HepG2 (cell line): Measurements from ENCODE around the gene SKIC2. TPM values are rescaled to one million over a fixed set of nuclear protein-coding genes. Genes with fewer than 3 reads are reported as not detected.

Experiments used
- CCAR2 ChIP-seq: fragments of 200-400 bp; formaldehyde crosslinking; optimal IDR thresholded peaks from 2 replicates; pipeline ENCODE3; 2018; ENCODE audit warnings: low read depth, mild to moderate bottlenecking, low read length, moderate library complexity
- FOXP1 ChIP-seq, 2 experiments: fragments of 450-650 bp in 1 of 2; IDR thresholded peaks; 2 replicates each; pipeline ENCODE4 v1.6.1; 2017 to 2018; ENCODE audit warnings: antibody characterized with exemption in 1 of 2
- HOXD1 ChIP-seq: sonication (generic); formaldehyde crosslinking; IDR thresholded peaks from 2 replicates; pipeline ENCODE4 v1.5.0; 2020; ENCODE audit warnings: missing genetic modification reagents
- MEF2D ChIP-seq: sonication (generic); formaldehyde crosslinking; IDR thresholded peaks from 2 replicates; pipeline ENCODE4 v1.5.1; 2020; ENCODE audit warnings: mild to moderate bottlenecking, missing genetic modification reagents
- POGZ ChIP-seq: sonication (generic); formaldehyde crosslinking; IDR thresholded peaks from 2 replicates; pipeline ENCODE4 v1.4.0; 2020; ENCODE audit warnings: mild to moderate bottlenecking, missing genetic modification reagents
- RELA ChIP-seq: sonication (generic); formaldehyde crosslinking; IDR thresholded peaks from 2 replicates; pipeline ENCODE4 v1.4.0; 2020; ENCODE audit warnings: missing genetic modification reagents
- SP1 ChIP-seq, 2 experiments: fragments of 450-650 bp in 1 of 2; sonication (generic) in 1 of 2; formaldehyde crosslinking in 1 of 2; IDR thresholded peaks; 2 replicates each; pipeline versions ENCODE4 v1.4.0 to v1.6.1; 2016 to 2020; ENCODE audit warnings: missing genetic modification reagents in 1 of 2
- XBP1 ChIP-seq: sonication (generic); formaldehyde crosslinking; IDR thresholded peaks from 2 replicates; pipeline ENCODE4 v1.5.0; 2020; ENCODE audit warnings: missing genetic modification reagents
- YEATS4 ChIP-seq: sonication (generic); formaldehyde crosslinking; IDR thresholded peaks from 2 replicates; pipeline ENCODE4 v1.4.0; 2020; ENCODE audit warnings: missing genetic modification reagents, borderline replicate concordance
- ZFP36L1 ChIP-seq: sonication (generic); formaldehyde crosslinking; IDR thresholded peaks from 2 replicates; pipeline ENCODE4 v1.8.0; 2022; ENCODE audit warnings: mild to moderate bottlenecking, missing genetic modification reagents, moderate library complexity
- ZNF256 ChIP-seq: sonication (generic); formaldehyde crosslinking; conservative IDR thresholded peaks from 2 replicates; pipeline ENCODE4 v1.4.0; 2020; ENCODE audit warnings: missing genetic modification reagents
- ZNF556 ChIP-seq: sonication (generic); formaldehyde crosslinking; IDR thresholded peaks from 2 replicates; pipeline ENCODE4 v1.4.0; 2020; ENCODE audit warnings: mild to moderate bottlenecking, missing genetic modification reagents, borderline replicate concordance
- ZNF7 ChIP-seq: IDR thresholded peaks from 2 replicates; pipeline ENCODE4 v1.6.1; 2016; ENCODE audit warnings: missing biosample characterization, missing genetic modification reagents
- ZNF766 ChIP-seq: sonication (generic); formaldehyde crosslinking; IDR thresholded peaks from 2 replicates; pipeline ENCODE4 v1.5.0; 2020; ENCODE audit warnings: missing genetic modification reagents, borderline replicate concordance
- polyA plus RNA-seq, 8 experiments: library from polyadenylated mRNA; depleted of rRNA in 3 of 8; stranded (reverse) in 7 of 8; unstranded in 1 of 8; fragments of >200 nt; fragmentation: Illumina TruSeq in 4 of 8; extraction: Trizol in 4 of 8; gene quantifications; 2 replicates each; pipeline versions ENCODE4 v1.2.1 to v1.2.3, GENCODE V29; 2011 to 2016; ENCODE audit warnings: low read depth in 4 of 8, missing spikeins in 1 of 8, mixed read lengths in 1 of 8; ENCODE audit not compliant: insufficient read depth in 1 of 8
- total RNA-seq, 5 experiments: library from RNA; depleted of rRNA; stranded (reverse); fragments of >200 nt; fragmentation: Illumina TruSeq; extraction: Trizol; gene quantifications; 2 replicates each; pipeline ENCODE4 v1.2.3, GENCODE V29; 2016; ENCODE audit warnings: low read depth in 1 of 5
- TF ChIP-seq, protein P1 (sequence below): sonication (generic); formaldehyde crosslinking; IDR thresholded peaks from 2 replicates; pipeline ENCODE4 v1.4.0; 2020; ENCODE audit warnings: low read depth, mild to moderate bottlenecking, missing genetic modification reagents
- TF ChIP-seq, protein P2 (sequence below): sonication (generic); formaldehyde crosslinking; IDR thresholded peaks from 2 replicates; pipeline ENCODE4 v1.4.0; 2020; ENCODE audit warnings: missing genetic modification reagents
- TF ChIP-seq, protein P3 (sequence below): sonication (generic); formaldehyde crosslinking; IDR thresholded peaks from 2 replicates; pipeline ENCODE4 v1.5.1; 2020; ENCODE audit warnings: mild to moderate bottlenecking, missing genetic modification reagents, borderline replicate concordance
- TF ChIP-seq, protein P4 (sequence below): sonication (generic); formaldehyde crosslinking; IDR thresholded peaks from 2 replicates; pipeline ENCODE4 v1.8.0; 2022; ENCODE audit warnings: missing genetic modification reagents, mild to moderate bottlenecking, inconsistent platforms, borderline replicate concordance
- TF ChIP-seq, protein P5 (sequence below): sonication (generic); formaldehyde crosslinking; conservative IDR thresholded peaks from 2 replicates; pipeline ENCODE4 v1.8.0; 2022; ENCODE audit warnings: low read depth, missing genetic modification reagents
- TF ChIP-seq, protein P6 (sequence below): IDR thresholded peaks from 2 replicates; pipeline ENCODE4 v1.6.1; 2016; ENCODE audit warnings: control low read depth

The SKIC2 gene
- total and polyA plus RNA-seq, 2 of the 13 experiments (the other 11 are each of a cell fraction or from before 2014, with no cell fraction given), result 67.1 to 68.4 TPM

DNA sequence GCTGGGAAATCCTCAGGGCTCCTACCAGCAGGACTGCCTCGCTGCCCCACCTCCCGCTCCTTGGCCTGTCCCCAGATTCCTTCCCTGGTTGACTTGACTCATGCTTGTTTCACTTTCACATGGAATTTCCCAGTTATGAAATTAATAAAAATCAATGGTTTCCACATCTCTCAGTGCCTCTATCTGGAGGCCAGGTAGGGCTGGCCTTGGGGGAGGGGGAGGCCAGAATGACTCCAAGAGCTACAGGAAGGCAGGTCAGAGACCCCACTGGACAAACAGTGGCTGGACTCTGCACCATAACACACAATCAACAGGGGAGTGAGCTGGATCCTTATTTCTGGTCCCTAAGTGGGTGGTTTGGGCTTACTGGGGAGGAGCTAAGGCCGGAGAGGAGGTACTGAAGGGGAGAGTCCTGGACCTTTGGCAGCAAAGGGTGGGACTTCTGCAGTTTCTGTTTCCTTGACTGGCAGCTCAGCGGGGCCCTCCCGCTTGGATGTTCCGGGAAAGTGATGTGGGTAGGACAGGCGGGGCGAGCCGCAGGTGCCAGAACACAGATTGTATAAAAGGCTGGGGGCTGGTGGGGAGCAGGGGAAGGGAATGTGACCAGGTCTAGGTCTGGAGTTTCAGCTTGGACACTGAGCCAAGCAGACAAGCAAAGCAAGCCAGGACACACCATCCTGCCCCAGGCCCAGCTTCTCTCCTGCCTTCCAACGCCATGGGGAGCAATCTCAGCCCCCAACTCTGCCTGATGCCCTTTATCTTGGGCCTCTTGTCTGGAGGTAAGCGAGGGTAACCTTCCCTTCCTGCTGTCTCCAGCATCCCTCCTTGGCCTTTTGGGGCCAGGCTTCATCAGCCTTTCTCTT is 13.2 kb upstream of the SKIC2 start, which contains the start of gene CFB (continued):
- TF ChIP-seq, protein P1, sequence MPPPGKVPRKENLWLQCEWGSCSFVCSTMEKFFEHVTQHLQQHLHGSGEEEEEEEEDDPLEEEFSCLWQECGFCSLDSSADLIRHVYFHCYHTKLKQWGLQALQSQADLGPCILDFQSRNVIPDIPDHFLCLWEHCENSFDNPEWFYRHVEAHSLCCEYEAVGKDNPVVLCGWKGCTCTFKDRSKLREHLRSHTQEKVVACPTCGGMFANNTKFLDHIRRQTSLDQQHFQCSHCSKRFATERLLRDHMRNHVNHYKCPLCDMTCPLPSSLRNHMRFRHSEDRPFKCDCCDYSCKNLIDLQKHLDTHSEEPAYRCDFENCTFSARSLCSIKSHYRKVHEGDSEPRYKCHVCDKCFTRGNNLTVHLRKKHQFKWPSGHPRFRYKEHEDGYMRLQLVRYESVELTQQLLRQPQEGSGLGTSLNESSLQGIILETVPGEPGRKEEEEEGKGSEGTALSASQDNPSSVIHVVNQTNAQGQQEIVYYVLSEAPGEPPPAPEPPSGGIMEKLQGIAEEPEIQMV (CRISPR knock-in tag), result 0 out of 2 replicates have a peak, but pooled peaks have one; percentile 23
- TF ChIP-seq FOXP1 (IDR thresholded peaks at IDR 0.05) (peak; percentile 54; the same call in 1 of the 2 replicates), FOXP1 (CRISPR knock-in tag; IDR thresholded peaks at IDR 0.05) (peak; percentile 81), CCAR2 (peak; percentile 89), YEATS4 (CRISPR knock-in tag) (peak; percentile 56), RELA (CRISPR knock-in tag) (peak; percentile 96), ZFP36L1 (CRISPR knock-in tag) (peak; percentile 93; the same call in 1 of the 2 replicates), XBP1 (no peak), SP1 (IDR thresholded peaks at IDR 0.05) (no peak), SP1 (CRISPR knock-in tag; IDR thresholded peaks at IDR 0.05) (peak; percentile 60), MEF2D (CRISPR knock-in tag) (peak; percentile 86), HOXD1 (CRISPR knock-in tag) (no peak), ZNF556 (CRISPR knock-in tag) (peak; percentile 88; the same call in 1 of the 2 replicates), ZNF766 (0 out of 2 replicates have a peak, but pooled peaks have one; percentile 69), ZNF7 (CRISPR knock-in tag) (peak; percentile 31; the same call in 1 of the 2 replicates), POGZ (CRISPR knock-in tag) (peak; percentile 51), ZNF256 (CRISPR knock-in tag) (no peak; the same call in 1 of the 2 replicates)
- TF ChIP-seq, protein P2, sequence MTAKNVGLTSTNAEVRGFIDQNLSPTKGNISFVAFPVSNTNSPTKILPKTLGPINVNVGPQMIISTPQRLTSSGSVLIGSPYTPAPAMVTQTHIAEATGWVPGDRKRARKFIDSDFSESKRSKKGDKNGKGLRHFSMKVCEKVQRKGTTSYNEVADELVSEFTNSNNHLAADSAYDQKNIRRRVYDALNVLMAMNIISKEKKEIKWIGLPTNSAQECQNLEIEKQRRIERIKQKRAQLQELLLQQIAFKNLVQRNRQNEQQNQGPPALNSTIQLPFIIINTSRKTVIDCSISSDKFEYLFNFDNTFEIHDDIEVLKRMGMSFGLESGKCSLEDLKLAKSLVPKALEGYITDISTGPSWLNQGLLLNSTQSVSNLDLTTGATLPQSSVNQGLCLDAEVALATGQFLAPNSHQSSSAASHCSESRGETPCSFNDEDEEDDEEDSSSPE (CRISPR knock-in tag), result peak; percentile 45; the same call in 1 of the 2 replicates
- TF ChIP-seq, protein P3, sequence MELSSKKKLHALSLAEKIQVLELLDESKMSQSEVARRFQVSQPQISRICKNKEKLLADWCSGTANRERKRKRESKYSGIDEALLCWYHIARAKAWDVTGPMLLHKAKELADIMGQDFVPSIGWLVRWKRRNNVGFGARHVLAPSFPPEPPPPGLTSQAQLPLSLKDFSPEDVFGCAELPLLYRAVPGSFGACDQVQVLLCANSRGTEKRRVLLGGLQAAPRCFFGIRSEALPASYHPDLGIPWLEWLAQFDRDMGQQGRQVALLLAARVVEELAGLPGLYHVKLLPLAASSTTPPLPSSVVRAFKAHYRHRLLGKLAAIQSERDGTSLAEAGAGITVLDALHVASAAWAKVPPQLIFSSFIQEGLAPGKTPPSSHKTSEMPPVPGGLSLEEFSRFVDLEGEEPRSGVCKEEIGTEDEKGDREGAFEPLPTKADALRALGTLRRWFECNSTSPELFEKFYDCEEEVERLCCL (CRISPR knock-in tag), result peak; percentile 71; the same call in 1 of the 2 replicates
- TF ChIP-seq, protein P4, sequence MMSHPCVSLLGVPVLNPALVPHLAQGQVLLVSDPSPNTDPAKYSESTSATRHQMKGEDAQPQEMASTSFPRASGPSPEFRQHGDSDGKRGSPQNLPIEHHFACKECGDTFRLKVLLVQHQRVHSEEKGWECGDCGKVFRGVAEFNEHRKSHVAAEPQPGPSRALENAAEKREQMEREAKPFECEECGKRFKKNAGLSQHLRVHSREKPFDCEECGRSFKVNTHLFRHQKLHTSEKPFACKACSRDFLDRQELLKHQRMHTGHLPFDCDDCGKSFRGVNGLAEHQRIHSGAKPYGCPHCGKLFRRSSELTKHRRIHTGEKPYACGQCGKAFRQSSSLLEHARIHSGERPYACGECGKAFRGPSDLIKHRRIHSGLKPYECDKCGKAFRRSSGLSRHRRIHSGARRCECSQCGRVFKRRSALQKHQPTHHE (CRISPR knock-in tag), result peak; percentile 34; the same call in 1 of the 2 replicates
- TF ChIP-seq, protein P5, sequence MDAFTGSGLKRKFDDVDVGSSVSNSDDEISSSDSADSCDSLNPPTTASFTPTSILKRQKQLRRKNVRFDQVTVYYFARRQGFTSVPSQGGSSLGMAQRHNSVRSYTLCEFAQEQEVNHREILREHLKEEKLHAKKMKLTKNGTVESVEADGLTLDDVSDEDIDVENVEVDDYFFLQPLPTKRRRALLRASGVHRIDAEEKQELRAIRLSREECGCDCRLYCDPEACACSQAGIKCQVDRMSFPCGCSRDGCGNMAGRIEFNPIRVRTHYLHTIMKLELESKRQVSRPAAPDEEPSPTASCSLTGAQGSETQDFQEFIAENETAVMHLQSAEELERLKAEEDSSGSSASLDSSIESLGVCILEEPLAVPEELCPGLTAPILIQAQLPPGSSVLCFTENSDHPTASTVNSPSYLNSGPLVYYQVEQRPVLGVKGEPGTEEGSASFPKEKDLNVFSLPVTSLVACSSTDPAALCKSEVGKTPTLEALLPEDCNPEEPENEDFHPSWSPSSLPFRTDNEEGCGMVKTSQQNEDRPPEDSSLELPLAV (CRISPR knock-in tag), result no peak
- TF ChIP-seq, protein P6, sequence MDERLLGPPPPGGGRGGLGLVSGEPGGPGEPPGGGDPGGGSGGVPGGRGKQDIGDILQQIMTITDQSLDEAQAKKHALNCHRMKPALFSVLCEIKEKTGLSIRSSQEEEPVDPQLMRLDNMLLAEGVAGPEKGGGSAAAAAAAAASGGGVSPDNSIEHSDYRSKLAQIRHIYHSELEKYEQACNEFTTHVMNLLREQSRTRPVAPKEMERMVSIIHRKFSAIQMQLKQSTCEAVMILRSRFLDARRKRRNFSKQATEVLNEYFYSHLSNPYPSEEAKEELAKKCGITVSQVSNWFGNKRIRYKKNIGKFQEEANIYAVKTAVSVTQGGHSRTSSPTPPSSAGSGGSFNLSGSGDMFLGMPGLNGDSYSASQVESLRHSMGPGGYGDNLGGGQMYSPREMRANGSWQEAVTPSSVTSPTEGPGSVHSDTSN, result peak; percentile 90
